ENCODE measurements around the gene SCUBE2. TPM values are rescaled to one million over a fixed set of nuclear protein-coding genes. Genes with fewer than 3 reads are reported as not detected.

Gene SCUBE2
- total and polyA plus RNA-seq, 2 experiments from 2014 or later = 1.3 to 3.5 TPM

- 96 to 100% methylated on average over 2 of the region's 2 CpGs for WGBS, 2 experiments (ENCODE audit: low coverage in 1 of 2, low lambda C conversion rate in 2 of 2, missing lambda C conversion rate in 2 of 2)
- Histone ChIP-seq H4K20me1 (ENCODE audit: insufficient read depth) (no peaks in the 10 kb centered on the region), H3K4me2 (ENCODE audit: unreplicated experiment) (no peak overlapping the region), H3K9me2 (ENCODE audit: insufficient read depth) (no peaks in the 10 kb centered on the region; the same call in 1 of the 2 replicates), H3K9ac (no peak overlapping the region), H3K4me1 (ENCODE audit: insufficient read depth) (no peaks in the 10 kb centered on the region), H3K9me3 (ENCODE audit: low read depth) (no peaks in the 10 kb centered on the region), H3K36me3 (ENCODE audit: low read depth) (no peaks in the 10 kb centered on the region), H2AFZ (no peak overlapping the region), H3K4me3 (no peak overlapping the region), H3K27ac (no peak overlapping the region), H3F3A (ENCODE audit: insufficient read depth) (no peaks in the 10 kb centered on the region), H3K27me3 (replicated peaks; ENCODE audit: insufficient read depth) (no peaks in the 10 kb centered on the region), H3K79me2 (ENCODE audit: insufficient read depth) (no peaks in the 10 kb centered on the region)
- TF ChIP-seq EZH2 (IDR thresholded peaks at IDR 0.05; ENCODE audit: insufficient read depth, poor library complexity, severe bottlenecking) = no peak
- no peak for TF ChIP-seq EZH2phosphoT487 (IDR thresholded peaks at IDR 0.05; ENCODE audit: insufficient read depth, low read depth)
- in situ Hi-C loops (cut with MboI) = no loop called here
- DNase-seq = no peak
Observed at GRCh38 chr11:9125185-9125886, 33.9 kb upstream of the SCUBE2 start.

DNA sequence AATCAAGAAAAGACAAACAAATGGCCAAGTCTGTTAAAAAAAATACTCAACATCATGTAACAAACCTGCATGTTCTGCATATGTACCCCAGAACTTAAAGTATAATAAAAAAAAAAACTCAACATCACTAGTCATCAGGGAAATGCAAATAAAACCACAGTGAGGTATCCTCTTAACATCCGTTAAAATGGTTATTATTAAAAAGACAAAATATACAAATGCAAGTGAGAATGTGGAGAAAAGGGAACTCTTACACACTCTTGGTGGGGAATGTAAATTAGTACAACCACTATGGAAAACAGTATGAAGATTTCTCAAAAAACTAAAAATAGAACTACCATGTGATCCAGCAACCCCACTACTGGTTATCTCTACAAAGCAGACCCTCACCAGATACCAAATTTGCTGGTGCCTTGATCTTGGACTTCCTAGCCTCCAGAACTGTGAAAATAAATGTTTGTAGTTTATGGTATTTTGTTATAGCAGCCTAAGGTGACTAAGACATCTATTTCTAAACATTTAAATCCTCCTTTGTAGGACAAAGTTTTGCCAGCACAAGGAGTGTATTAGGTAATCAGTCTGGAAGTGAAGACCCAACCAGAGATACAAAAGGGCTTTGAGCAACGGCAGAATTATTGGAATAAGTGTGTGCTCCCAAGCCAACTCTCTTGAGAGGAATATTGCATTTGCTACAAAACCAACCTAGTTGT is 32.4 kb upstream of the SCUBE2 start:
- no peaks in the 10 kb centered on the region for H3K79me2 ChIP-seq (ENCODE audit: insufficient read depth)
- H3K36me3 ChIP-seq (ENCODE audit: low read depth) = no peaks in the 10 kb centered on the region
- H3K4me3 ChIP-seq = no peak overlapping the region
- no peaks in the 10 kb centered on the region; the same call in 1 of the 2 replicates for H3K9me2 ChIP-seq (ENCODE audit: insufficient read depth)
- no peak overlapping the region for H3K27ac ChIP-seq
- no peaks in the 10 kb centered on the region for H3K4me1 ChIP-seq (ENCODE audit: insufficient read depth)
- no peak for DNase-seq
- no peaks in the 10 kb centered on the region for H3F3A ChIP-seq (ENCODE audit: insufficient read depth)
- in situ Hi-C loops (cut with MboI) = no loop called here
- H3K27me3 ChIP-seq (replicated peaks; ENCODE audit: insufficient read depth) = no peaks in the 10 kb centered on the region
- no peaks in the 10 kb centered on the region for H3K9me3 ChIP-seq (ENCODE audit: low read depth)
- no peaks in the 10 kb centered on the region for H4K20me1 ChIP-seq (ENCODE audit: insufficient read depth)
- H2AFZ ChIP-seq = no peak overlapping the region
- no peak overlapping the region for H3K9ac ChIP-seq
- no peak overlapping the region for H3K4me2 ChIP-seq (ENCODE audit: unreplicated experiment)
- no peak for TF ChIP-seq EZH2 (IDR thresholded peaks at IDR 0.05; ENCODE audit: insufficient read depth, poor library complexity, severe bottlenecking)
- no peak for TF ChIP-seq EZH2phosphoT487 (IDR thresholded peaks at IDR 0.05; ENCODE audit: insufficient read depth, low read depth)
- 95 to 98% methylated on average over 2 of the region's 2 CpGs for WGBS, 2 experiments (ENCODE audit: low coverage in 1 of 2, low lambda C conversion rate in 2 of 2, missing lambda C conversion rate in 2 of 2)

- H3K9ac ChIP-seq = no peak overlapping the region
- H3K36me3 ChIP-seq (ENCODE audit: low read depth) = no peaks in the 10 kb centered on the region
- no peaks in the 10 kb centered on the region for H3K9me2 ChIP-seq (ENCODE audit: insufficient read depth)
- H3K4me1 ChIP-seq (ENCODE audit: insufficient read depth) = no peaks in the 10 kb centered on the region
- in situ Hi-C loops (cut with MboI) = no loop called here
- no peak overlapping the region for H3K27ac ChIP-seq
- no peaks in the 10 kb centered on the region for H3F3A ChIP-seq (ENCODE audit: insufficient read depth)
- no peak for TF ChIP-seq EZH2 (IDR thresholded peaks at IDR 0.05; ENCODE audit: insufficient read depth, poor library complexity, severe bottlenecking)
- no peak for TF ChIP-seq EZH2phosphoT487 (IDR thresholded peaks at IDR 0.05; ENCODE audit: insufficient read depth, low read depth)
- H3K4me2 ChIP-seq (ENCODE audit: unreplicated experiment) = no peak overlapping the region
- no peak for DNase-seq
- WGBS, 2 experiments (ENCODE audit: low coverage in 1 of 2, low lambda C conversion rate in 2 of 2, missing lambda C conversion rate in 2 of 2) = 70 to 75% methylated on average over 2 of the region's 2 CpGs
- no peaks in the 10 kb centered on the region for H3K79me2 ChIP-seq (ENCODE audit: insufficient read depth)
- H3K9me3 ChIP-seq (ENCODE audit: low read depth) = no peaks in the 10 kb centered on the region
- H3K4me3 ChIP-seq = no peak overlapping the region
- no peaks in the 10 kb centered on the region for H4K20me1 ChIP-seq (ENCODE audit: insufficient read depth)
- H2AFZ ChIP-seq = no peak overlapping the region
- H3K27me3 ChIP-seq (replicated peaks; ENCODE audit: insufficient read depth) = no peaks in the 10 kb centered on the region
Observed at GRCh38 chr11:9121469-9121796, 30.0 kb upstream of the SCUBE2 start.

GRCh38 chr11:9120664-9121468 is 29.5 kb upstream of the SCUBE2 start:
- no peaks in the 10 kb centered on the region for H3K9me2 ChIP-seq (ENCODE audit: insufficient read depth)
- no peaks in the 10 kb centered on the region for H3K36me3 ChIP-seq (ENCODE audit: low read depth)
- no peaks in the 10 kb centered on the region for H3K9me3 ChIP-seq (ENCODE audit: low read depth)
- H3K27ac ChIP-seq = no peak overlapping the region
- H3K79me2 ChIP-seq (ENCODE audit: insufficient read depth) = no peaks in the 10 kb centered on the region
- no peak overlapping the region for H3K4me2 ChIP-seq (ENCODE audit: unreplicated experiment)
- in situ Hi-C loops (cut with MboI) = no loop called here
- DNase-seq = no peak
- no peak for TF ChIP-seq EZH2phosphoT487 (IDR thresholded peaks at IDR 0.05; ENCODE audit: insufficient read depth, low read depth)
- TF ChIP-seq EZH2 (IDR thresholded peaks at IDR 0.05; ENCODE audit: insufficient read depth, poor library complexity, severe bottlenecking) = no peak
- H3K4me1 ChIP-seq (ENCODE audit: insufficient read depth) = no peaks in the 10 kb centered on the region
- H3K9ac ChIP-seq = no peak overlapping the region
- no peaks in the 10 kb centered on the region for H4K20me1 ChIP-seq (ENCODE audit: insufficient read depth)
- no peaks in the 10 kb centered on the region for H3K27me3 ChIP-seq (replicated peaks; ENCODE audit: insufficient read depth)
- no peak overlapping the region for H3K4me3 ChIP-seq
- no peak overlapping the region for H2AFZ ChIP-seq
- H3F3A ChIP-seq (ENCODE audit: insufficient read depth) = no peaks in the 10 kb centered on the region
- 81 to 83% methylated on average over 9 of the region's 9 CpGs for WGBS, 2 experiments (ENCODE audit: low coverage in 1 of 2, low lambda C conversion rate in 2 of 2, missing lambda C conversion rate in 2 of 2)
